OCI-LY3 (cell line): ENCODE results near the gene CHD6.

ENCODE experiments used
- EZH2phosphoT487 ChIP-seq: fragments of 200-600 bp; shearing (Covaris generic); IDR thresholded peaks from 2 replicates; pipeline ENCODE4 v1.6.1; 2018; ENCODE audit warnings: antibody characterized with exemption, mixed run types, low read depth
- TF ChIP-seq, protein P1 (sequence below): fragments of 200-600, 300-600 bp; sonication (generic); IDR thresholded peaks from 2 replicates; pipeline ENCODE4 v1.5.1; 2014; ENCODE audit warnings: antibody characterized with exemption, low read length, low read depth

DNA sequence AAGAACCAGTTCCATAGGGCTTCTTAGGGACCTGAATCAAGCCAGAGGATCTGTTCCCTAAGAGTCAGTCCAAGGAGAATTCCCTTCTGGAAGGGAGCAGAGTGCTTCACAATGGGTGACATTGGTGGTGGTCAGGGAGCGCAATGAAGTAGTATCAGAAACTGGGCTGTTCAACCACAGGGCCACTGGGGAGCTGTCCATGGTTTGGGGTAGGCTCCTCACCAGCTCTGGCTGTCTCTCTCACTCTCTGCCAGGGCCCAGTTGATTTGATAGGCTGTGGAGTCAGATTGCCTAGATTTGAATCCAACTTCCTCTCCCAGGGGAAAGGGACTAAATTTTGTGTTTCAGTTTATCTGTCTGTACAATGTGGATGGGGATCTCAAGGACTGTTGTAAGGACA is 36.7 kb upstream of the CHD6 start:
- TF ChIP-seq, protein P1, sequence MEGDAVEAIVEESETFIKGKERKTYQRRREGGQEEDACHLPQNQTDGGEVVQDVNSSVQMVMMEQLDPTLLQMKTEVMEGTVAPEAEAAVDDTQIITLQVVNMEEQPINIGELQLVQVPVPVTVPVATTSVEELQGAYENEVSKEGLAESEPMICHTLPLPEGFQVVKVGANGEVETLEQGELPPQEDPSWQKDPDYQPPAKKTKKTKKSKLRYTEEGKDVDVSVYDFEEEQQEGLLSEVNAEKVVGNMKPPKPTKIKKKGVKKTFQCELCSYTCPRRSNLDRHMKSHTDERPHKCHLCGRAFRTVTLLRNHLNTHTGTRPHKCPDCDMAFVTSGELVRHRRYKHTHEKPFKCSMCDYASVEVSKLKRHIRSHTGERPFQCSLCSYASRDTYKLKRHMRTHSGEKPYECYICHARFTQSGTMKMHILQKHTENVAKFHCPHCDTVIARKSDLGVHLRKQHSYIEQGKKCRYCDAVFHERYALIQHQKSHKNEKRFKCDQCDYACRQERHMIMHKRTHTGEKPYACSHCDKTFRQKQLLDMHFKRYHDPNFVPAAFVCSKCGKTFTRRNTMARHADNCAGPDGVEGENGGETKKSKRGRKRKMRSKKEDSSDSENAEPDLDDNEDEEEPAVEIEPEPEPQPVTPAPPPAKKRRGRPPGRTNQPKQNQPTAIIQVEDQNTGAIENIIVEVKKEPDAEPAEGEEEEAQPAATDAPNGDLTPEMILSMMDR = no peak
- TF ChIP-seq EZH2phosphoT487 = no peak
